DMS 273 (cell line): ENCODE measurements around the gene CNOT2.

Experiments used
- DNase-seq: peaks from one replicate; lab custom pipeline; 2025; ENCODE audit not compliant: unreplicated experiment; lab: John Stamatoyannopoulos, UW

The CNOT2 gene

DNA sequence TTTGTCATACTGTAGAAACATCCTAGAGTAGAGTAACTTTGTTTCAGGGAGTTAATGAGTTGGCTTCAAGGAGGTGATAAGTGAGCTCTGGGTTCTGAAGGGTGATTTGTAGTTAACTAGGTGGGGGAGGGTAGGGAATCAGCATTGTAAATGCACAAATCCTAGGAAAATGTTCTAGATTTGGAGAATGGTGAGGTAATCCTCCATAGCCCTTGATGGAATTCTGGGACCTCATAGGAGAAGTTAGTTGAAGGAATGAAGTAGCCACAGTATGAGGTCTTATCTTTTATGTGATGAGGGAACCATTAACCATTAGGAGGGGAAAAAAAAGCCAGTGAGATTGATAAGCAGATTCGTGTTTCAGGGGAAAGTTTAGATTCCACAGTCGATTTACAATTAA is 8.0 kb downstream of the CNOT2 start:
- DNase-seq = no peak

DNA sequence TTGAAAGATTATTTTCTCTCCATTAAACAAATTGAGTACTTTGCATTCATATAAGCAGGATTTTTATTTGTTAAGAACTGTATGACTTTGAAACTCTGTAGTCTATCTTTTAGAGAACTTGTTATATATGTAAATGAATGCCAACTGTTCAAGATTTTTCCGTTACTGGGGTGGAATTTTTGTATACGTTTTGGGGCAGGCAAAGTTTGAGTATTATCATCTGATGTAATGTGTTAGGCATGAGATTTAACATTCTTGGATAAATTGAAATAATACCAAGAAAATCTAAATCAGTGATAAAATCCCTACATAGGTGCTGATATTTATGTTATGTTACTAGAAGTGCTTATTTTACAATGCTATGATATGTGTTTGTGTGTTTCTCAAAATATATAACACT is 8.4 kb downstream of the CNOT2 start:
- no peak for DNase-seq

DNA sequence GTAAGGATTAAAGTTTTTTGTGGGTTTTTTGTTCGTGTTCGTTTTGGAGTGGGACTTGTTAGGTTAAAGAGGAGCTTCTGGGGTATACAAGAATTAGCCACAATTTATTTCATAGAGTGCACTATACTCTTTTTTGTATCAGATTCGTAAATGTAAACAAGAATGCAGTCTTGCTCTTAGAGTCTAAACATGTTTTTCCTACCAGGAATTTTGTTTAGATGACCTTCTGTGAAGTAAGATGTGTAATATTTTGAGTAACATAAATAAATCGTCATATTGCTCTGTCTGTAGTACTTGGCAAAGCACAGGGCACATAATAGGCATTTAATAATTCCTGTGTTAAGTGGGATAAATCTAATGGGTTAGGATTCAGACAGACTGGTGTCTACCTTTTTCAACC is 9.6 kb downstream of the CNOT2 start:
- DNase-seq = no peak

DNA sequence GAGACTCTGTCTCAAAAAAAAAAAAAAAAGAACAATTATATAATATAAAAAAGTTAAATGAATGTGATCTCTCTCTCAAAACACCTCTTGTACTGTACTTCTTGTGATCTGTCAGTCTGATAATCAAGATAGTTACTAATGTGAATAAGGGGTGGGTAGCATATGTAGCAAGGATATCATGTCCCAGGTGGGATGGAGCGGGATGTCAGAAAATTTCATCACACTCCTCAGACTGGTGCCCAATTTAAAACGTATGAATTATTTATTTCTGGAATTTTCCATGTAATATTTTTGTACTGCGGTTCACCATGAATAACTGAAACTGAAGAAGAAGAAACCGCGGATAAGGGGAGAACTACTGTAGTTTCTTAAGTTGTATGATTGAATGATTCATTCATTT is 11.0 kb downstream of the CNOT2 start:
- no peak for DNase-seq

DNA sequence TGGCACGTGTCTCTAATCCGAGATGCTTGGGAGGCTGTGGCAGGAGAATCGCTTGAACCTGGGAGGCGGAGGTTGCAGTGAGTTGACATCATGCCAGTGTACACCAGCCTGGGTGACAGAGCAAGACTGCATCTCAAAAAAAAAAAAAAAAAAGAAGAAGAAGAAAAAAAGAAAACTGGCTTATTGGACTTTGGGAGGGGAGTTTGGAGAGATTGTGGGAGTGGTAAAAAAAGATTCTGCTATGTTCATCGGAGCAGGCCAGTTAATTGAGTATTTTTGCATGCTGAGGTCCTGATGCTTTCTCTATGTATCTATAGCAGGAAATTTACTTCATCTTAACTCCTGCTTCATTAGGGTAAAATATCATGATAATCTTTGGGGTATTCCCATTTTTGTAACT is 11.6 kb downstream of the CNOT2 start:
- DNase-seq = no peak

DNA sequence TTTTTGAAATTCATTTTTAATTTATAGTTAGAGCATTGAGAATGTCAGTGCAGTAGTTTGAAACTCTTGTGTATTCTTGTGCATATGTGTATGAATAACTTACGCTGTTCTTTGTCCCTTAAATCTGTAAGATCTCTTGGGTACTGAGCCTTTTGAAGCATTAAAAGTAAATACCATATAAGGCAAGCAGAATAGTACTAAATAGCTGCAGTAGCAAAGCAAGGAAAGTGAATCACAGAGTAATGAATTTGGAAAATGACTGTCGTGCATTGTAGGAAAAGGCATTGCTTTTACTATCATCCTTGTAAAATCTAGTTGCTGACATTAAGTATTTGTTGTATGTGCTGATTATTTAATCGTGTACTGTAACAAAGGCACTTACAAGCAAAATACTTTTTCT is 12.1 kb downstream of the CNOT2 start:
- no peak for DNase-seq

DNA sequence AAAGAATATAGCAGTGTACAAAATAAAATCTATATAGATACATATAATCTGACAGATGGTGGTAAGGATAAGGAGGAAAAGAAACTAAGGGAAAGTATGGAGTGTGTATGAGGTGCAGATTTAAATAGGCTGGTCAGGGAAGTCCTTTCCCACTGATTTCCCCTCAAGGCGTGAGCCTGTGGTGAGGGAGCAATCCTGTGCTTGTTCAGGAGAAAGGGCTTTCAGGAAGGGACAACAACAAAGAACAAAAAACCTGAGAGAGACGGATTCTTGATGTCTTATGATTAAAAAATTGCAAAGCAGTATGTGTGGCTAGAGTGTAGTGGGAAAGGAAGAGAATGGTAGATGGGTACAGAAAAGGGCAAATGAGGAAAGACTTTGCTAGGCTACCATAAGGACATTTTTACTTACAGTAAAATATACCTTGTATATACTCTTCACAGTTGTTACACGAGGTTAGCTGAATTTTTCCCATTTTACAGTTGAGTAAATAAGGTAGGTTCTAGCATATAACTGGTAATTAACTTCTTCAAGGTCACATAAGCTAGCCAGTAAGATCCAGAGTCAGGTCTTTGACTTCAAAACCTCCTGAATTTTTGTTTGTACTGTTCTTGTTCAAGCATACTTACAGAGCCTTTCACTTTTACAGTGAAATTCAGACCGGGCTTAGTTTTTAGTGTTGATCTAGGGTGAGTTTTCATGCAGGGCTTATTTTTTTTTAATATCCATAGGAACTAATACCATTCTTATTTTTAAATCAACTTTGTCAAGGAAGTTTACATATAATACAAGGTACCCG is 15.6 kb downstream of the CNOT2 start:
- no peak for DNase-seq

DNA sequence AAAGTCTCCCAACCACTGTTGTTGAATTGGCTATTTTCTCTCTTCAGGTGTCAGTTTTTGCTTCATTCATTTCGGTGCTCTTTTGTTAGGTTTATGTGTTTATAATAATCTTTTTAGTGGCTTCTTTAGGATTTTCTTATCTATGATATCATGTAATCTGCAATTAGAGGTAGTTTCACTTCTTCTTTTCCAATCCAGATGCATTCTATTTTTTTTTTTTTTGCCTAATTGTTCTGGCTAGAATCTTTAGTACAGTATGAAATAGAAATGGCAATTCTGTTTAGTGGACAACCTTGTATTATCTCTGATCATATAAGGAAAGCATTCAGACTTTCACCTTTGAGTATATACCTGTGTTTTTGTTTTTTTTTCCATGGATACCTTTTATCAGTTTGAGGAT is 17.4 kb downstream of the CNOT2 start:
- no peak for DNase-seq

DNA sequence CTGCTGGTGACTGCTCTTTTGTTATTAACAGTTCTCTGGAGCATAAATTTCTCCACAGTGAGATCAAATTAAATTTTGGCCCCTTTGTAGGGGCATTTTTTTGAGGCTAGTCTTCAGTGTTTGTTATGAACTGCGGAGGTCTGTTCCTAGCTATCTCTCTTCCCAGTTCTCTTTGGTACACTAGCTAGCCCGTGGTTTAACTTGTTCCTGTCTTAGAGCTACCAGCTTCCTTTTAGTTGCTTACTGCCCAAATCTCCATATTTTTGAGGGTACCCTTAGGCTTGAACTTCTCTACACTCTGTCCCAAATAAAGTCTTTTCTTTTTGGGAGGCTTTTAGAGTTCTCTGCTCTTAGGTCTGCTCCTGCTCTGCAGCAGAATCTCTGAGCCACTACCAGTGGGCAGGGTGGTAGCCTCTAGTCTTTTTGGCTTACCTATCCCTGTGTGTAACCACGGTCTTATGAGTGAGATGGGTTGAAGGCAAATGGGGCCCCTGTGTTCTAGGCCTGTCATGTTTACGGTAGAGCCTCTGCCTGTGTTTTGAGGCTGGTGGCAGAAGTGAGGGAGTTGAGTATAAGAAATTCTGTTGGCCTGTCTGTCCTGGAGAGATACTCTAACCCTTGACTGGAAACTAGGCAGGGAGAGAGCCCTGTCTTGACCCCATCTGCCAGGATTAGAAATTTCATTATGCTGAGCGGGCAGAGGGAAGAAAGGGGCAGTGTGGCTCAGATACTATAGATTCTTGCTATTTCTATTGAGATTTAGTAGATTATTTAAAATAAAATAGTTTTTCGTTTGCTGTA is 21.0 kb downstream of the CNOT2 start:
- no peak for DNase-seq

DNA sequence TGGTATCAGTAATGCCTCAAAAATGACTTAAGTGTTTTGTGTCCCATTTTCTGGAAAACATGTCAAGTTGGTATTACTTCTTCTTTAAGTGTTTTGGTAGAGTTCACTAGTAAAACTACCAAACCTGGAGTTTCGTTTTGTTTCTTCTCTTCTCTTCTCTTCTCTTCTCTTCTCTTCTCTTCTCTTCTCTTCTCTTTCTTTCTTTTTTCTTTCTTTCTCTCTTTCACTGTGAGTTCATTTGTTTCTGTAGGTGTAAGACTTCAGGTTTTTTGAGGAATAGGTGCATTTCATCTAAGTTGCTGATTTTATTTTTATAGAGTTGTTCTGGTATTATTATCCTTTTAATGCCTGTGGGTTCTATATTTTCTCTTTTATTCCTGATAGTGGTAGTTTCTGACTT is 21.9 kb downstream of the CNOT2 start:
- DNase-seq = no peak

DNA sequence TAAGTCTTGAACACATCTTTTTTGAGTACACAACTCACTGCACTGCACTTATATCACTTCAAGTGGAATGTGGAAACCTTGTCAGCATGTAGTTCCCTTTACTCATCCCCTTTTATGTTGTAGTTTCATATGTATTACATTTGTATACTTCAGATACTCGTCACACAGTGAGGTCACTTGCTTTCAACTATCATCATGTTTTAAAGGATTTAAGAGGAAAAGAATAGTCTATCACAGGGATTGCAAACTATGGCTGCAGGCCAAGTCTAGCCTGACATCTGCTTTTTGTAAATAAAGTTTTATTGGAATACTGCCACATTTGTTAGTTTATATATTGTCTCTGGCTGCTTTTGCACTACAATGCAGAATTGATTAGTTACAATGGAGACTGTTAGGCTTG is 24.3 kb downstream of the CNOT2 start:
- no peak for DNase-seq

DNA sequence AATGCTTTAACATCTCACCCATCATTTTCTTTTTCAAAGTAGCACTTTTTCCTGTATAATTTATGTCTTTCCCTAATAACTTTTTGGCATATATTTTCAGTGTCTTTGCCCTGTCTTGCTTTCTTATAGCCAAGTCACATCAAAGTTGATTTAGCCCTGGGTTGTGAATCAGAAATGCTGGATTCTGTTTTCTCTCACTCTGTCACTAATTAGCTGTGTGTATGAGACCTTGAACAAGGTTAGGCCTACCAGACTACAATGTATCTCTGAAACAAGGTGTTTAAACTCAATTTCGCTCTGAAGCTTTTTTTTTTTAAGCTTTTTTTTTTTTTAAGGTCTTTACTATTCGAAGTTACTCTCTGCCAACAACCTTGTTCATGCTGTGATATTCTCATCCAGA is 25.7 kb downstream of the CNOT2 start:
- DNase-seq = no peak

DNA sequence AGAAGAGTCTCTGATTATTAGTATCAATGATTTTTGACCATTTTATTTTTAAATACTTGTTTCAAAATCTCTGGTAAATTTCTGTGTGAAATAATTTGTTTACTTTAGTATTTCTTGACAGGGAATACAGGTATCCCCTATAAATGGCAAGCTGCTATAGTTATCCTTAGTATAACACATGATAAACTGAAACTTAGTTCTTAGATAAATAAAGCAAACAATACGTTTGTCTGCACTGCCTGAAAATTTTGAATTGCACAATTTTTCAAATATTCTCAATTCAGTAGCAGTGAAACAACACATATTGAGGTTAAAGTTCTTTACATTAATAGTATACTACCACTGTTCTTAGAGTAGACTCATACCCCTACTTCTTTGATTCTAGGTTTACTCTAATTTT is 26.9 kb downstream of the CNOT2 start:
- no peak for DNase-seq

DNA sequence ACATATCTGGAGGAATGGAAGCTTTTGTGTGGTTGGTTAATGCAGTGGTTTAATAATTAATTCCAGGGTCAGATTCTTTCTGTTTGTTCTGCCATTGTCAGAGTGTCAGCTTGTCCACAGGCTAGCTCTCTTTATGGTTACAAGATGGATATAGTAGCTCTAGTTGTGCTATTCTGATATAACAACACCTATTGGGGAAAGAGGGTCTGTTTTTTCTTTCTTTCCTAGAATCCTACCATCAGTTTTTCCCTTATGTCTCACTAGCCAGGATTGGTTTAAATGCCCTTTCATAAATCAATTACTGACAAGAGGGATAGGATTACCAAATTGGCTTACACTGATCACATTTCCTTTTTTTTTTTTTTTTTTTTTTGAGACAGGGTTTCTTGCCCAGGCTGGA is 27.8 kb downstream of the CNOT2 start:
- no peak for DNase-seq

DNA sequence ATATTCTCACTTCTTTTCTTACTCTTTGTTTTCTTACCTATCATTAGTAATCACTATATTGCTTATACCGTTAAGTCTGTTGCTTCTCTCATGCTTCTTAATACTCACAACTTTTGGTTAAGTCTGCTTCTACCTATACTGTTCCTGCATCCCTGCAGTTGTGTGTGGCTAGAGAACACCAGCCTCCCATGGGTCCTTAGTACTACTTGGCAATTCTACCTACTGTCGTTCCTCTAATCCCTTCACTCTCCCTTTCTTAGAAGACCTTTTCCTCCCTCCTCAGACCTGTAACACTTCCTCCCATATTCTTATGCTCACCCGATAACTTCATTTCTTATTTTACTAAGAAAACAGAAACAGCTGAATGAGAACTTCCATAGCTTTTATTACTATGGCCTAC is 29.3 kb downstream of the CNOT2 start:
- DNase-seq = no peak

DNA sequence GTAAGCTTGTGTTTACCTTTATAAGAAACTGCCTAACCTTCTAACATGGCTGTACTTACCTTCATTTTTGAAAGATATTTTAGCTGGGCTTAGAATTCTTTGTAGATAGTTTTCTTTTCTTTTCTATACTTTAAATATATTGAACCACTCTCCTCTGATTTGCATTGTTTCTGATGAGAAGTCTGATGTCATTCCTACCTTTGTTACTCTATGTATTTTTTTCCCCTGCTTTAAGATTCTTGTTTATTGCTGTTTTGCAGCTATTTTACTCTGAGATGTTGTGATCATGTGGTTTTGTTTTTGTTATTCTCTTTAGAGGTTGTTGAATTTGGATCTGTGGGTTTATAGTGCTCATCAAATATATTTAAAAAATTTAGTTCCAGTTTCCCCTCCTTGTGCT is 31.8 kb downstream of the CNOT2 start:
- no peak for DNase-seq

DNA sequence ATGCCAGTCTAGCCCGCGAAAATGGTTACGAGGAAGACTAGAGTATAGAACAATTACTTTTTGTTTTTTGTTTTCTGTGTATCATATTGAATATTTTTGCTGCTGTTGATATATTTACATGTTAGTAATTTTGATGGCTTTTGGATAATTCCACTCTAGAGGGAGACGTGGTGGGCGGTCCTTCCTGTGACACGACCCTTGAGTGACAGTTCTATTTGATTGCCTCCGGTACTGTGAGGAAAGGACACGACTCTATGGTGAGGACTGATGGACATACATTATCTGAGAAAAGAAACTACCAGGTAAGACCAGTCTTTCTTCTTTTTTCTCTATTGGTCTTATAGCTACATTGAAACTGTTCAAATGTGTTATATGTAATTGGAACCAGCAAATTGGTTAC is 34.7 kb downstream of the CNOT2 start:
- no peak for DNase-seq

DNA sequence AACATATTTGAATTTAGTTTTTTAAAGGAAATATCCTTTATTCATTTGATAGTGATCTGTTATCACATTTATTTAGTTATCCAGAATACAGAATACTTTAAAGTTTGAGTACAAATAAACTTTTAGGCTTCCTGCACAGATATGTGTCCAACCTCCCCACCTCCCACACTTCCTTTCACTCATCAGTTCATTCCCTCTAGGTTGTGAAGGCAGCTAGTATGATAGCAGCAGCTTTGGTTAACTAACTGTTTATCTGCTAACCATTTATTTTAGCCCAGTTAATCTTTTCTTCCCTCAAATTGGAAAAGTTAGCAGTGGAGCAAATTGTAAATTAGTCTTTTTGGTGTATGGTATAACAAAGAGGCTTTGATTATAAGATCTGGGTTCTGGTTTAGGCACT is 35.7 kb downstream of the CNOT2 start:
- DNase-seq = no peak

DNA sequence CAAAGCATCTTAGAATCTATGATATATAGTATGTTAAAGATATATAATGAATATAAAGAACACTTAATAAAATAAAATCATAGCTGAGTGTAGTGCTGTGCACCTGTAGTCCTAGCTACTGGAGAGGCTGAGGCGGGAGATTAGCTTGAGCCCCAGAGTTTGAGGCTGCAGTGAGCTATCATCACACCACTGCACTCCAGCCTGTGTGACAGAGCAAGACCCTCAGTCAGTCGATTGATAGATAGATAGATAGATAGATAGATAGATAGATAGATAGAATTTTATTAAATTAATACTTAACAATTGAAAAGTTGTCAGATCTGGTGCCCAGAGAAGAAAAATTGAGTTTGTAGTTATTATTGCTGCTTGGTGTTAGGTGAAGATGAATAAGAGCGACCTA is 40.0 kb downstream of the CNOT2 start:
- DNase-seq = no peak

DNA sequence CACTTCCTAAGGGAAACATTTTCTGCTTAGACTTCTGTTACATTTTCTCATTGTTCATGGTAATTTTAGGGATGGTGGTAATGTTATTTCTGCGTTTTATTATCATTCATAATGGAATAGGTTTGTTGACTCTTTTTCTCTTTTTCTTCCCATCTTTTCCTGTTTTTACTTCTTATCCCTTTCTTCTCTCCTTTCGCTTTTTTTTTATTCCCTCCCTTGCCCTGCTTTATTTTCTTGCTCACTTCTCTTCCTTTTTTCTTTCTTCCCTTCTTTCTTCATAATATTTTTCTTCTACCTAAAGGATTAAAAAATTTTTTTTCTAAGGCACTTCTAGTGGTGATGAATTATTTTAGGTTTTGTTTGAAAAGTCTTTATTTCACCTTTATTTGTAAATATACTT is 45.6 kb downstream of the CNOT2 start:
- DNase-seq = no peak

DNA sequence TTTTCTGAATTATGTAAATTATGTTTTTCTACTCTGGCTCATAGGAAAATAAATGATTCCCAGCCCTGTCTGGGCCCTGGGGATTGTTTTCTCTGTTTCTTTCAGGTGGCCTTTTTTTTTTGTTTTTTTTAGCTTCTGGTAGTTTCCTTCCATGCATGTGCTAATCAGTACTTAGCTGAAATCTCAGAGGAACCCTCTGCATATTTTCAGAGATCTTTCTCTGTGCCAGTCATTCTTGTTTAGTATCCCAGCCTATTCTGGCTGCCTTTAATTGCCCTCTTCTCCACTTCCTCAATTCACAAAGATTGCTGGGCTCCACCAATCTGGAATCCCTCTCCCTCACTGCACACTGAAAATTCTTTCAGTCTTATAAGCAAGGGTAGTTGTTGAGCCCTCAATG is 46.9 kb downstream of the CNOT2 start:
- DNase-seq = no peak

DNA sequence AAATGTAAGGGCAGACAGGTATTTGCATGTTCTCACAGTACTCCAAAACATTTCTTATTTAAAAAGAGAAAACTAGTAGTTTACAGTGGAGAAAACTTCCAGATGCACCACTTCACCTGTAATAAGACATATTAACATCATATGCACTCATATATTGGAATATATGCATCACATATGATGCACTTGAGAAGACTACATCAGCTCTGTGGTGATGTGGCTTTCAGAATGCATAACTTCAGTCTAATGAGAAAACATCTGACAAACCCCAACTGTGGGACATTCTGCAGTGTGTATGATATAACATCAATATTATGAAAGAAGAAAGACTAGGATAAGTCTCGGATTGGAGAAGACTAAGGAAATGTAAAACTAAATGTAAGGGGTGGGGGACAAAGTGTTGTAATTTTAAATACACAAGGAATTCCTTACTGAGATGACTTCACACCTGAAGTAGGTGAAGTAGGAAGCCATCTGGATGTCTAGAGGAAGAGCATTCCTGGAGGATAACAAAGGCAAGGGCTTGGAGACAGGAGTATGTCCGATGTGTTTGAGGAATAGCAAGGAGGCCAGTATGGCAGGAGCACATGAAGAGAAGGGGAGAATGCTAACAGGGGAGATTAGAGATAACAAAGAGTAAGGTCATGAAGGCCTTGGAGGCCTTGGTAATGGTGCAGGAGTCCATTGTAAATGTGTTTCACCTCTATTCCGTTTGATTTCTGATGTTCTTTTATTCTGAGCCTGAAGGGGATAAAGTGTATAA is 49.0 kb downstream of the CNOT2 start:
- no peak for DNase-seq
